NCI-H2227 (cell line): ENCODE results near the gene HNRNPH1.

ENCODE experiments used
- DNase-seq: peaks from one replicate; lab custom pipeline; 2025; ENCODE audit not compliant: unreplicated experiment; lab: John Stamatoyannopoulos, UW

HNRNPH1 gene

DNA sequence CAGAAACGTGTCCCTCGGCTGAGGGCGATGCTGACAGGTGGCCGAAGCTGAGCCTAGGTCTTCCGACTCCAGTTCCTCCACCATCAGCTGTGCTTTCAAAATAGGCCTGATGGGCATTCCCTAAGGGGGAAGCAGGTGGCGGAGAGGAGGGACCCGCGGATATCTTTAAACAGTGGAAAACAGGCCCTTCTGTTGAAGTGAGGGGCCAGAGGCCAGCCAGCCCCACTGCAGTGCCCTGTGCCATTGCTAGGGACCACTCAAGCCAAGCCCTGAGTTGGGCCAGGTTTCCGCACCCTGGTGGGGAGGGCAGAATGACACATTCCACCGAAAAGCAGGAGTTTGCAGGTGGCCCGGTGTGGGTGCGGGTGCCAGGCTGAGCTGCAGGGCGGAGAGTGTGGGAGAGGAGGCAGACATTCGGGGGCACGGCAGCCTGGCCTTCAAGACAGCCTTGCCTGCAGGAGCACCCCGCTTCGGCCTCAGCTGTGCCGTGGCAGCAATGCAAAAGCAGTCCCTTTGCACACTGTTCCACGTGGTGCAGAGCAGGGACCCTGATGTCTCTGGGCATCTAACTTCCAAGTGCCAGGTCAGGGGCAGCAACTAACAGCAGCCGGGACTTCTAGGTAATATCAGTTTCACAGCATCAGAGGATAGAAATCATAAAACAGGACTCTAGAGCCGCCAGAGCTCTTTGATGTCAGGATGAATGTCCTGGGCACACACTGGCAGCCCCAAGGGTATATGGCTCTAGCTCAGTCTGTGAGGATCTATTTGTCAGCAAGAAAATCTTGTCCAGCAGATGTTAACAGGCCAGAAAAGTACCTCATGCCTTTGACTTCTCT is 17.2 kb downstream of the HNRNPH1 start:
- DNase-seq = no peak

DNA sequence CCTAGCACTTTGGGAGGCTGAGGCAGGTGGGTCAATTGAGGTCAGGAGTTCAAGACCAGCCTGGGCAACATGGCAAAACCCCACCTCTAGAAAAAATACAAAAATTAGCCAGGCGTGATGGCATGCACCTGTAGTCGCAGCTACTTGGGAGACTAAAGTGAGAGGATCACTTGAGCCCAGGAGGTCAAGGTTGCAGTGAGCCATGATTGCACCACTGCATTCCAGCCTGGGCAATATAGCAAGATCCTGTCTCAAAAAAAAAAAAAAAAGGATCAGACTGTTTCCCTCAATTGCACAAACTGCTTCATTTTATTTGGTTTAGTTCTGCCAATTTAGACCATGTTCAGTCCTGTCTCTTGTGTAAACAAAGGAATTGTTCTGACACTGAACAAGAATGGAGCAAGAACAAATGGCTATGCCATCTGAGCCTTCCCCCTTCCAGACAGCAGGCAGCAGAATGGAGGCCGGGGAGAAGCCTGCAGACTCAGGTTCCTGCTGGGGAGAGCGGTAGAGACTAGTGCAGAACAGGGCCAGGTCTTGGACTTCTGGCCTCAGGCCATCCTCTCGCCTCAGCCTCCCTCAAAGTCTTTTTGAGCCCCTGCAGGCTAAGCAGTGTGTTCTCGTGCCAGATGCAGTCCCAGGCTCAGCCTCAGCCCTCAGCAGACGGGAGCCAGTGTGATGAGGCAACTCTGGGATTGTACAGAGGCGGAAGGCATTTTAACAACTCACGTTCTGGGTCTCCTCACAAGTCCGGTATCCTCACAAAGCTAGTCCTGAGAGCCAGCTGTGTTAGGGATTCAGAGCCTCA is 18.2 kb downstream of the HNRNPH1 start:
- DNase-seq = no peak

DNA sequence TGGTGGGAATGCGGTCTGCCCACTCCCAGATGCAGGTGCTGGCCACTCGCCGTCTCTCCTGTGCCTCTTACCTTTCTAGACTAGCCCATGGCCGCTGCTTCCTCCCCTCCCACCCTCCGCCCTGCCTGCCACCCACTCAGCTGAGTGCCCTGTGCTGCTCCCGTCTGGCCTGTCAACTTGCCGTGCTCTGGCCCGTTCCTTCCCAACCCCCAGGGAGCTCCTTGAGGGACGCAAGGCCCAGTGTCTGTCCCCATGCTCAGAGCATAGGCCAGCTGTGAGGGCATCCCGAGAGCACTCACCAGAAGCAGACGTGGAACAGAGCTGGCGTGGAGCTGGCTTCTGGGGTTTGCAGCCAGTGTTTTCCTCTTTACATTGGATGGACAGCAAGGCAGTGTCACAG is 20.2 kb downstream of the HNRNPH1 start:
- no peak for DNase-seq

- DNase-seq = no peak
Observed at GRCh38 chr5:179601871-179602625, 21.4 kb downstream of the HNRNPH1 start.

DNA sequence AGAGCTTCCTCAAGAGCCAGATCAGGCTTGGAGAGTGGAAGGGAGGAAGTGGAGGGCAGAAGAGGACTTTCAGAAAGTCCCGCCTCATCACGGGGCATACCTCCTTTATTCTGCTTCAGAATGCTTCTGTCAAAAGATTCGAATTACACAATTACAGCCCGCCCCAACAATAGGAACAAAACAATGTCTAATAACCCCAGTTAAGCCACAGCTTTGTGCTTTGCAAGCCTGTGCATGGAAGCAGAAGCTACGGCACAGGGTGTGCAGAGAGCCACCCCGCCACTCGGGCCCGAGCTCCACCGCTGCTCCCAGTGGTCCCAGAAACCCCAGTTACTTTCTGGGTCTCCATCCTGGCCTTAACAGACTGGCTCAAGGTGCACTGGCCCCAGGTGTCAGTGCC is 23.5 kb downstream of the HNRNPH1 start:
- no peak for DNase-seq

DNA sequence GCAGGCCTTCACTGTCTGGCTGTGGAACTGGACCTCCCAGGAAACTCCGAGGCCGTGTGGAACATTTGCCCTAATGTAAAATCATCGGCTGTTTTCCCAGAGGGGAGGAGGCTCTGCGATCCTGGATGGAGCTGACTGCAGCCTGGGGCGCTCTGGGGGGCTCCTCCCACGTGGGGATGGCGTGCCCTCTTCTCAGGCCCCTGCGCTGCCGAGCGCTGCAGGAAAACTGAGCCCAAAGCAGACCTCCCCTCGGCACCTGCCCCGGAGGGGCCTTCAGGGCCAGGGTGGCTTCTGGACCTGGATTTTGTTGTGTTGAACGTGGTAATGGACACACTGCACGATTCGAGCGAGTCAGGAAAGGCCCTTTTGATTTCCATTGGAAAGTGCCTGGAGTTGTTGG is 23.9 kb downstream of the HNRNPH1 start:
- DNase-seq = no peak

DNA sequence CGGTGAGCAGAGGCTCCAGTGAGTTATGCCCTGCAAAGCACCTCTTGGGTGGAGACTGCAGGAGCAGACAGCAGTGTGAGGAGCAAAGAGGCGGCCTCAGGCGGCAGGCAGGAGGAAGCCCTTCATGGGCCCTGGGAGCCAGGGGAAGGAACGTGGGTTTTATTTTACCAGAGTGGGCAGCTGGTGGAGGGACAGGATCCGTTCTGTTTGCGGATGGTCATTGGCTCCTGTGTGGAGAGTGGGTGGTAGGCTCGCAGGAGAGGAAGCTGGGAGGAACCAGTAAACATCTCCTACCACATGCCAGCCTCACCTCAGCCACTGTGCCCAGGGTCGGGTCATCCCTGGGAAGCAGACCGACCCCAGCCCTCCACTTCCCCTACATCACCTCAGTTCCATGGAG is 24.4 kb downstream of the HNRNPH1 start:
- DNase-seq = no peak

DNA sequence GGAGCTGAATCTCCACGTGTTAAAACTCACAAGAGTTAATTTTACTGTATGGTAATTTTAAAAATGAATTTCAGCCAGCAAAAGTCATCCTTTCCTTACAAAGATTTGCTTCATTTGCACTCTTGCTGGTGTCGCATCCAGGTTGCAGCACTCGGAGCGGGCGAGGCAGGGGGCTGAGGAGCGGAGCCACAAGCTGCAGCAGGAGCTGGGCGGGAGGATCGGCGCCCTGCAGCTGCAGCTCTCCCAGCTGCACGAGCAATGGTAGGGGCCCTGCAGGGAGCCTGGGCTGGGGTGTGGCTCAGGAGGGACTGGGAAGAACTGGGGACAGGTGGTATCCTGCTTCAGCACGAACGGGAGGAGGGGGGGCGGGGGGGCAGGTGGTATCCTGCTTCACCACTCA is 27.1 kb downstream of the HNRNPH1 start:
- no peak for DNase-seq

- DNase-seq = no peak
Observed at GRCh38 chr5:179595916-179596315, 27.6 kb downstream of the HNRNPH1 start.

- DNase-seq = no peak
Observed at GRCh38 chr5:179588166-179588565, 35.3 kb downstream of the HNRNPH1 start.

- DNase-seq = no peak
Observed at GRCh38 chr5:179585941-179586401, 37.5 kb downstream of the HNRNPH1 start.

DNA sequence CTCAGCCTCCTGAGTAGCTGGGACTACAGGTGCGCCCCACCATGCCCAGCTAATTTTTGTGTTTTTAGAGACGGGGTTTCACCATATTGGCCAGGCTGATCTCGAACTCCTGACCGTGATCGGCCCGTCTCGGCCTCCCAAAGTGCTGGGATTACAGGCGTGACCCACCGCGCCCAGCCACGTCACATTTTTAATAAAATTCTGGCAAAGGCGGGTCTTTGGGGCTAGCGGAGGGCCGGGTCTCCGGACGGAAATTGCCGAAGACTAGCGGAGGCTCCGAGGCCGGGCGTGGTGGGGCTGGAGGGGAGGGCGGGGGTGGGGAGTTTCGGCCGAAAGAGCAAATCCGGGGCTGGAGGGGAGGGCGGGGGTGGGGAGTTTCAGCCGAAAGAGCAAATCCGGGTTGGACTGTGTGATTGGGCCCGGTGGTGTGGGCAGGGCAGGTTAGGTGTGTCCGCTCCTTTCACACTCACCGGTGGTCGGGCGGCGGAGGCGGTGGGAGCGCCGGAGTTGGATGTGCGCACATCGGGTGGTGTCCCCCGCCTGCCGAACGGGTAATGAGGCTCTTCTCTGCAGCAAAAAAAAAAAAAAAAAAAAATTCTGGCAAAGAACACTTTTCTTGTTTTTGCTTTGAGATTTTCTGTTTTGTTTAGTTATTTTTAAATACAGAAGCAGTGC is 46.0 kb downstream of the HNRNPH1 start:
- DNase-seq = no peak

DNA sequence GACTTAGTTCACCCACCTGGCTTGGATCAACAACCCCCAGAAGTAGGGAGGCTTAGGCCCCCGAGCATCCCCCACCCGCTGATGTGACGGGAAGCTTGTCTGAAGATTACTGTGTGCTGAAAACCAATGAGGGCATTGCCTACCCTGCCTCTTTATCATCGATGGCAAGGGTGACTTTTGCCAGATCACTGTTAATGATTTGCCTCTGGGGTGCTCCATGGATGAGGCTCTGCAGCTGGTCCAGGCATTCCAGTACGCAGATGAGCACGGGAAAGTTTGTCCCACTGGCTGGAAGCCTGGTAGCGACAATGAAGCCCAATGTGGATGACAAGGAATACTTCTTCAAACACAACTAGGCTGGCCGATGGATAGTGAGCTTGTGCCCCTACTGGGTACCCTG is 51.1 kb downstream of the HNRNPH1 start:
- no peak for DNase-seq

- no peak for DNase-seq
Observed at GRCh38 chr5:179568721-179569120, 54.8 kb downstream of the HNRNPH1 start.

DNA sequence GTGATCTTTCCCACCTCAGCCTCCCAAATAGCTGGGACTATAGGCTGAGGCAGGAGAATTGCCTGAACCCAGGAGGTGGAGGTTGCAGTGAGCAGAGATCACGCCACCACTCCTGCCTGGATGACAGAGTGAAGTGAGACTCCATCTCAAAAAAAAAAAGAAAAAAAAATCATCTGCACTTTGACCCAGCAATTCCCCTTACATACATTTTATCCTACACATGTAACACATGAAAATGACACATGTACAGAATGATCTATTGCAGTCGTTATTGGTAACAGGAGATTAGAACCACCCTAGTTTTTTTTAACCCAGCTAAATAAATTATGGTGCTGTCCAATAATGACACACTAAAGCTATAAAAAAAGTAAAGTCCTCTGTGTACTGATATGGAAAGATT is 58.9 kb downstream of the HNRNPH1 start:
- DNase-seq = no peak
